ENCODE measurements around the gene C16orf90.

The C16orf90 gene, protein sequence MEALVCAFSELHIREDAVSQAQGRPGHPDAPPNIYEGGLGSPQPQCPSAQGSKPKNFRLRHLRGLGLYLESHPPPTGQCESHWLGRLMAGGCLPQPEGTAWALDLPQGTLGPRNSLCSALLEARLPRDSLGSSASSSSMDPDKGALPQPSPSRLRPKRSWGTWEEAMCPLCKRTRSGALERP

DNA sequence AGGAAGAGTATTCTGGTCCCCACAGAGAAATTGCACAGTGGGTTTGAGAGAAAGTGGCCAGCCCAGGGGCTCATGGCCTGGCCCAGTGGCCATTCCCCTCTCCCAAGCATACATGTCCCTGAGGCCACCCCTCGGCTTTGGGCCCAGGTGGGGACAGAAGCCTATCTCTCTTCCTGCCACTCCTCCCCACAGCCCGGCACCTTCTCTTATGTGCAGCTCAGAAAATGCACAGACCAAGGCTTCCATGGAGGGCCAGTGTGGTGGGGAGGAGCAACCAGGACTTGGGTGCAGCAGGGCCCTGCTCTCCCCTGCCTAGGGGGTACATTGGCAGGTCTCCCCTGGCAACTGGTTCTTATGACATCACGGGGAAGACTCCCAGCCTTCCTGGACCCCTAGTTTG, at the start of gene C16orf90:
Gene C16orf90 (minus strand): TSS at position 314 of the 400 bp plus-strand sequence. CDS start 68 bp downstream, at position 246.
- no peak for DNase-seq

DNA sequence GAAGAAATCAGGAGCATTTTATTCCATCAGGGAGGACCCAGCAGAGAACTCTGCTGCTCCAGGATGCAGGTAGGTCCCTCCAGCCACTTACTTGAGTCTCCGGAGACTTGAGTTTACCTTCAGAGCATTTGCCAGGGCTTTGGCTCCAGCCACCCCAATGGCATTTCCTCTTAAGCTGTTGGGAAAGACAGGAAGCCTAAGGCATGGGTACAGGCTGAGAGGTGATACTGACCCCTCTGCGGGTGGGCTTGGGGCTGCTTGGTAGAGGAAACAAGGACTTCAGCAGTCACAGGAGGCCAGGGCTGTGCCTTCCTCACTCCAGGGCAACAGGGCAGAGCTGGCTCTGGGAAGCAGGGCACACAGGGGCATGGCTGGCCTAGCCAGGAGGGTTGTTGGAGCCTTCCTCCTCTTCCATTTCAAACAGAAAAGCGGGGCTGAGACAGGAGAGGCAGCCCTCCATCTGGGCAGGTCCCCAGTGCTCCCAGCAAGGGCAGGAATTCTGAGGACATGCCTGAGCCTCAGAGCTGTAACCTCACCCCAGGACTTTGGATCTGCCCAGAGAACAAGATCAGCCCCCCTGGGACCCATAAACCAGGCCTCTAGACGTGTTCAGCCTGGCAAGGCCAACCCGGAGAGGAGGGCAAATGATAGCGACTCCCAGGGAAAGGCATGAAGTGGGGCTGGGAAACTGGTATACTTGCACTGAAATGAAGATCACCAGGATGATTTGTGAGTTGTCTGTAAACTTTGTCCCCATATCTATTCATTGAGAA, 47.5 kb upstream of the C16orf90 start:
- DNase-seq: no peak

DNA sequence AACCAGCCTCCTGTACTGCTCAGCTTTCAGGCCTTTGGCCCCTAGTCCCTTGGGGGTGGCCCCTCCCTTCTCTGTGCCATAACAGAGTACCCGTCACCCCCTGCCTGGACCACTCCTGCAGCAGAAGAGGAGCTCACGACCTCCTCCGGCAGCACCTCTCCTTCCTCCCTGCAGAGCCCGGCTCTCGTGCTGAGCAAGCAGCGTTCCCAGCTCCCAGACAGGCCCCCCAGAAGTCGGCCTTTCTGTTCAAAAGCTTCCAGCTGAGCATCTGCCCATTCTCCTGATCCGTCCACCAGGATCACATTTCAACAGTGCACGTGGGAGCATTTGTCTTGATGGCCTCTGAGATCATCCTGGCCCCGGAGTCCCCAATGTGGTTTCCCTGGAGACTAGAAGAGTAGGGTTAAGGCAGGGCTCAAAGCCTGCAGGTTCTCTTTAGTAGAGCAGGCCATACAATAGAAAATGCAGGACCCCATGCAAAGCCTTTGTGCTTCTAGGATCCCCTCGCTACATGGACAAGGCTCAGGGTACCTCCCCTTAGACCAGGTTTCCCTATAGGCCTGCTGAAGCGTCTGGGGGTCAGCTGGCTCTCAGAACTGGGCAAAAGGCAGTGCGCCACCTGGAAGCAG, 46.4 kb upstream of the C16orf90 start:
- DNase-seq: no peak

DNA sequence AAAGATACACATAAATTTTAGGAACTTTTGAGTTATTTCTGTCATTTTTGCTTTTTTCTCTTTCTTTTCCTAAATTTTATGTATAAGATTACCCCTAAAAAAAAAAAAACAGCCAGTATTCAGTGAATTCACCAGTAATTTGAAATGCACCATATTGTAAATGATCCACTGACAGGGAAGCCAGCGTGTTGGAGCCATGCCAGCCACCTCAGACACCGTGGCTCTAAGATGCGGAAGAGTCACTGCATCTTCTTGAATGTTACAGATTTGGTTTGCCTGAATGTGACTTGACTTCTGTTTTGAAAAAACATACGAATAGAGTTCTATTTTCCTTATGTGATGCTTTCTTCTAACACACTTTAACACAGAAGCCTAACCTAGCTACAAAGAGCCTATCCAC, 42.9 kb upstream of the C16orf90 start:
- no peak for DNase-seq

DNA sequence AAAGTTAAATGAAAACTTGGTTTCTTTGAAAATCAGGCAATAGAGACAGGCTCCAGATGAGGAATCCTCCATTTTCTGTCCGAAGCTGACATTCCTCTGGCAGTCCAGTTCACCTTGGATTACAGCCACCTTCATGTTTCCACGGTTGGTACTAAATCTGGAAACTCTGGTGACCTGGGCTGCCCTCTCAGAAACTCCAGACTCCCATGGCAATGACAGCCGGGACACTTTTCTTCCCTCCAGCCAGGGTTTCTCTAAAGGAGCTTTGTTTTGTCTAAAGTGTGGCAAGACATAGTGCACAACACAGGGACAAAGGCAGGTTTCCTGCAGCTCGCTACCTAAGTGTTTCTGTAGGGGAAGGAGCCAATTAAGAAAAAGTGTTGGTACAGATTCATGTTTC, 41.6 kb upstream of the C16orf90 start:
- DNase-seq: no peak

DNA sequence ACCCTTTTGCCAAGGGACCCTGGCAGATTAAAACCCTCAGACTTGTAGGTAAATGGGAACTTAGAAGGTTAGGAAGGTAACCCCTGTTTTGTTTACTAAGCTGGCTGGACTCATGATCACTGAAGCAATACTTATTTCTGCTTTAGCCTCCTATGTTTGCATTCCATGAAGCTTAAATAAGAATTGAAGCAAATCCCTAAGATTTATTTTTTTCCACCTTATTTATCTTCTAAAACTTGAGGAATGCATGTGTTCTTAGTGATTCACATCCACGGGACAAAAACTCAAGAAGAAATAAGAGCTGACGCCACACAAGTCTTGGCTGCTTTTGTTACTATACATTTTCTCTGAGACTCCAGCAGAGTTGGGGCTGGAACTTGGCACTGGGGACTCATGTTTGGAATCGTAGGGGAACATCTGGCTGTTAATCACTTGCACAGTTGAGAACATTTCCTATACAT, 41.0 kb upstream of the C16orf90 start:
- DNase-seq: no peak

DNA sequence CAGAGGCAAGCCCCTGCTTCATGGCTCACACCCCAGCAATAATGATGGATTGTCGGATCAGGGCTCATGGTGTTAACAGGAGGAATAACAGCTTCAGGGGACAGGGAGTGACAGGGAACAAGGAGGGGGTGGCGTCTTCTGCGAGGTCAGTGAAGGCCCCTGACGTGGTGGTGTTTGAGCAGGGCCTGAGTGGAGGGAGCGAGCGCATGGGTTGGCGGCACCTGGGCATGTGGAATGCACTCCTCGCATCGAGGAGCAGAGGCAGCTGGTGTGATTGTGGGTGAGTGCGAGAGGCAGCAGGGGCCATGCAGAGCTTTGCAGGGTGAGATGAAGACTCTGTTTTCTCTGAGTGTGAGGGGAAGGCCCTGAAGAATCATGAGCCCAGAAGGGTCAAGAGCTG, 38.8 kb upstream of the C16orf90 start:
- no peak for DNase-seq

DNA sequence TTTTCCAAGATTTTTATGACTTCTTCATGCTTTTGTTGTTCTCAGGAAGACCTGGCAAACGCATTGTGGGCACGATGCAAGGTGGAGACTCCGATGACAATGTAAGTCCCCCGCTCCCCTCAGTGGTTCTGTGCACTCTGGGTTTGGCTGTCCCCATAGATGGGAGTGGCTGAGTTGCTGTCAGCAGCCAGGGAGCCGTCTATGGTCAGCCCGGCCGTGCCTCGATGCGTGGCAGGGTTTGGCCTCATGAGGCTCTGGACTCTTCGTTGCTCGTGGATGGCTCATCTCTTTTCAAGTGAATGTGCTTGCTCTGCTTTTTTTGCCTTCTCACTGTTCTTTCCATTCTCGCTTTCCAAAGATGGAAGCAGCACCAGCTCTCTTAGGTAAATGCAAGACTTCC, 37.5 kb upstream of the C16orf90 start:
- DNase-seq: no peak

DNA sequence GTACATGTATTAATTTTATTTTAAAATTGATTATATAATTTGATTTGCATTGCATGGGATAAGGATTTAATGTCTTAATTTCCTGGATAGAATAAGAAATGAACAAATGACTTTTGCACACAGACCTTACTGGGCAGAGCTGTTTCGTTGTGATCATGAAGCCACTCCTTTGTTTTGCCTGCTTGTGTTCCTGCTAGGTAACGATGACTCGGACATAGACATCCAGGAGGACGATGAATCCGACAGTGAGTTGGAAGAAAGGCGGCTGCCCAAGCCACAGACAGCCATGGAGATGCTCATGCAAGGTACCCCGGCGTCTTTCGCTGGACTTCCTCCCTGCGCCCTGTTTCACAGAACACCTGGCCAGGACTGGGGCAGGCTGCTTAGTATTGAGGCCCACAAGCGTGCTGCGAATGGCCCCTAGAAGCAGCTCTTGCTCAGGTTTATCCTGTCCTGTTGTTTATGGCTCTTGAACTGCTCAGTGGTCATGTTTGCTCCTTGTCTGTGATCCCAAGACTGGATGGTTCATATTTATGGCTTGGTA, 35.2 kb upstream of the C16orf90 start:
- no peak for DNase-seq

DNA sequence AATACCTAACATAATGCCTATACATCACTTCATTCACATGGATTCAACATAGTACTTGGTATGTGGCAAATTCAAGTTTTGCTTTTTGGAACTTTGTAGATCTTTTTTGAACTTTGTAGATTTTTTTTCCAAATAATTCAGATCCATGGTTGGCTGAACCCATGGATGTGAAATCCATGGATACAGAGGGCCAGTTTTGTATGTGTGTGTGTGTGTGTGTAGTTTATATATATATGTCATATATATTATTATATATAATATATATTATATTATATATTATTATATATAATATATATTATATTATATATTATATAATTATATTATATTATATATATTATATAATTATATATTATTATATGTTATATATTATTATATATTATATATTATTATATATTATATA, 33.9 kb upstream of the C16orf90 start:
- no peak for DNase-seq

DNA sequence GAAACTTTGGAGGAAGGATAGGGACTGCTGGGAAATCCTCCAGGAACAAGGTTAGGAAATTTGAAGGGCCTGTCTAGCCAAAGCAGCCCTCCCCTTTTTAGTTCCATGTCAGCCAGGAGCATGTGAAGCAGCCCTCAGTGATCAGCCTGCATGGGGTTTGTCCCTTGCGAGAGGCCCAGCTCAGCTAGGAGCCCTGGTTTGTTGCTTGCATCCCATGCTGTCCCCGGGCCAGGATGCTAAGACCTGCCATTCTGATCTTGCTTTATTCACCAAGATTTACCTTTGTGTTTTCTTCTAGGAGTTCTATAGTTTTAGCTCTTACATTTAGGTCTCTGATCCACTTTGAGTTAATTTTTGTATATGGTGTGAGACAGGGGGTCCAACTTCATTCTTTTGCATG, 33.1 kb upstream of the C16orf90 start:
- DNase-seq: no peak

DNA sequence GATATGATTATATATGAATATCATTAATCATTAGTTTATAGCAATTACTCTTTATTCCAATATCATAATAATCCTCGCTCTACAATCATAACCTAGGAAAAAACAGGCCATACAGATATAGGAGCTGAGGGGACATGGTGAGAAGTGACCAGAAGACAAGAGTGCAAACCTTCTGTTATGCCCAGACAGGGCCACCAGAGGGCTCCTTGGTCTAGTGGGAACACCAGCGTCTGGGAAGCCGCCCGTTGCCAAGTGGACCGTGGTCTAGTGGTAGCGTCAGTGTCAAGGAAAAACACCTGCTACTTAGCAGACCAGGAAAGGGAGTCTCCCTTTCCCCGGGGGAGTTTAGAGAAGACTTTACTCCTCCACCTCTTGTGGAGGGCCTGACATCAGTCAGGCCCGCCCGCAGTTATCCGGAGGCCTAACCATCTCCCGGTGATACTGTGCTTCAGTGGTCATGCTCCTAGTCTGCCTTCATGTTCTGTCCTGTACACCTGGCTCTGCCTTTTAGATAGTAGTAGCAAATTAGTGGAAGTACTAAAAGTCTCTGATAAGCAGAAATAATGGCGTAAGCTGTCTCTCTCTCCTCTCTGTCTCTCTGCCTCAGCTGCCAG, 32.0 kb upstream of the C16orf90 start:
- peak; percentile 57 for DNase-seq

DNA sequence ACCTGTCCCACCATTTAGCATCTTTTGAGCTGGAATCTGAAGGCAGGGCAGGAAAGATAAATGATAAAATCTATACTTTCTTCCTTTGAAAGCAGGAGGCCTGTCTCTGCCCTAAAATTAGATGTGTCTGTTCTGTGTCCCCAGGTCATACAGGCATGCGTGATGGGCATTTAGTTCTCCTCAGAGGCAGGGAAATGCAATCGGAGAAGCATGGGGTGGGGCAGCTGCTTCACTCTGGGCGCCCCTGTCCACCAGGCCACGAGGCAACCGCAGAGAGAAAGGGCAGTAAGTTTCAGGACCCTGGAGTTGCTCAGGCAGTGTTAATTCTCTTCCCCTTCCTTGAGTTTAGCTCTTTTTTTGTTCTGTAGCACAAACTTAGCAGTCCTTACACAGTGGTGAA, 30.7 kb upstream of the C16orf90 start:
- no peak for DNase-seq

DNA sequence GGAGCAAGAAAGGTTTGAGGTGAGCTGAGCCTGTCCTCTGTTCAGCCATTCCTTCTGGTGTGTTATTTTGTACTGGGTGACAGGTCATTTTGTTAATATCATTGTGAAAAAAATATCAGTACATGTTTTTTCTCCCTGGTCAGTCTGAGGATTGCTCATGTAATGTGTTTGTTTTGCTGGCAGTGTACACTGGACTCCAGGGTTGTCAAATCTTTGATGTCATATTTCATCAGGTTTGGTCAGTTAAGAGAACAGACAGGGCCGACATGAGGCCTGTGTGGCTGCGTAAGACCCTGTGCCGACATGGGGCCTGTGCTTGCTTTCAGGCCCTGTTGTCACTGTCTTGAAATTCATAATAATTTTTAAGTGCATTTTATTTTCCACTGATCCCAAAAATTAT, 28.0 kb upstream of the C16orf90 start:
- no peak for DNase-seq

DNA sequence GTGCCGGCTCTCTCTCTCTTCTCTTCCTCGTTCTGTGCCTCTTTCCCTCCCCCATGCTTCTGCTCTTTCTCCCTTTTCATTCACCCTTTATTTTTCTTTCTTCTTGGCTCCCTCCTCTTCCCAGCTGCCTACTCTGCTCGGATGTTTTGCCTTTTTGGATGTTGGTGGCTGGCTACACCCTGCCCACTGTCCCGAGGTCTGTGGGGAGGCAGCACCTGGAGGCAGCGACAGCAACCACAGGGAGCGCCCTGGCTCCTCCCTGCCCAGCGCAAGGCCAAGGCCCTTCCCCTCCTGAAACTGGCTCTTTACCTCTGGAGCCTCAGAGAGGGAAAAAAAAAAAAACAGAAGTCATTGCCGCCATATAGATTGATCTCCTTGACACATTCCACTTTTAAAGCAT, 25.6 kb upstream of the C16orf90 start:
- no peak for DNase-seq

DNA sequence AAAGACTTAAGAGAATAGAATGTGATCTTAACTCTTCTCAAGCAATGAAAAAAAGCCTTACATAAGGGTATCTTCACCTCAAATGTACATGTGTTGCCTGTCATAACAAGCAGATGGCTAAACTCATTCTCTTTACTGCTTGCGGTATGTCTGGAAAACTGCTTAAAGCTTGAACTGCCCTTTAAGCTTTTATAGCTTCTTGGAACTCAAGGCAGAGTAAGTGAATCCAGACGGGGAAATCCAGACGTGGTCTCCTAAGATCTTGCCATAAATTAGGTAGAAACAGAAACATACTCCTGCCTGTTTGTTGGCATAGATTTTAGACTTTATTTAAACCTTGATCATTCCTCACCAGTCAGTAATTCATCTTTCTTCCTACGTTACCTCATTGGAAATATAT, 25.1 kb upstream of the C16orf90 start:
- DNase-seq: no peak

DNA sequence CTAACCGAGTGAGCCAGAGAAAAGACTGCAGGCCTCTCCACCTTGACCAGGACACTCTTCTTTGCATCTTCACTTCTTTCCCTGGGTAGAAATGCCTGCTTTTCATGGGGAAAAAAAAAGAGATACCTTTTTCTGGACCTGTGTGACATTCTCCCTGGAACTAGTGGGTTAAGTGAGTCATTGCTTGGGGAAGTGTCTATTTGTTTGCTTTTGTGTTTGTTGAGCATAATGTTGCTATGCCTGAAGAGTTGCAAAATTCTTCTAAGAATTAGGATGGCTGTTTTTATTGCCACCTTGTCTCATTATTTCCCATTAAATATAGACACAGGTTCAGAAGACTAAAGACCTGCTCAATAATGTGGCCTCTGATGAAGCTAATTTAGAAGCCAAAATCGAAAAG, 24.3 kb upstream of the C16orf90 start:
- no peak for DNase-seq

DNA sequence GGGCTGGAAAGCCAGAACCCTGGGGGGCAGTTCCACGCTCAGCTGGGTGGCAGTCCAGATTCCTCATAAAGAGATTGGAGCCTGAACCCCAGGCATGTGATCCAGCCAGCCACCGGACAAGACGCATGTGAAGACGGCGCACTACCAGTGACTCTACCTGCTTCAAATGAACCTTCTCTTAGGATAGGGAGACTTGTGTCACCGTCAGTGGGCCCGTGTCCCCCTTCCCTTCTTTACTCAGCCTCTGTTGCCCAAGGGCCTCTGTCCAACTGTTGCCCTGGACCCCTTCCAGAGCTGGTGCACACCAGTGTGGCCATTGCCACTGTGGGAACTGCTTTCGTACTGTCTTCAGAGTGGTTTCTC, 23.7 kb upstream of the C16orf90 start:
- no peak for DNase-seq

DNA sequence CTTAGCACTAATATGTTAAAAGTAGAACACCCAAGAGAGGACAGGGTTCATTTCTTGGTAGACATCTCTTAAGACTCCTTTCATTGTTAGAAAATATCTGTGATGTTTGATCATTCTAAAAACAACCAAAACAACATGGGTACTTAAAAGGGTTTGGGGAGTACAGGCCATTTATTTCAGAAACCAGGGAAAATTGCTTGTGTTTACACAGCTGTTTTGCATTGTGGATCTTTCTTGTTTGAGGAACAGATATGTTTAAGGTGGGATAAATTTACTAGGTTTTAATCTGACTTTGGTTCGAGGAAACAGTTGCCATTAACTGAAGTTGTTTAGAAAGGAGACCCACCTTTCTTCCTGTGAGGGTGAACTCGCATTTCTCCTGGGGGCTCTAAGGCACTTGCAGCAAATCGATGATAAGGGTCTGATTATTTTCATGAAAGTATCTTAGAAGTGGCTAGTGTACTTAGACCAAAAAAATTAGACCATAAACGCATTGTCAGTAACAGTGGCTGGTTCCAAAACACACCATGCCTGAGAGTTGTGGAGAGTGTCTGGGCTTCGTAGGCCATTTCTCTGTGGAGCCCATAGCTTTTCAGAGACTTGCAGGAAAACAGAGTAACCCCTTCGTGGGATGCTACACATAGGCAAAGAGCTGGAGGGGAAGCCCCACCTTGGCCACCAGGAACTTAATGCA, 23.1 kb upstream of the C16orf90 start:
- no peak for DNase-seq

DNA sequence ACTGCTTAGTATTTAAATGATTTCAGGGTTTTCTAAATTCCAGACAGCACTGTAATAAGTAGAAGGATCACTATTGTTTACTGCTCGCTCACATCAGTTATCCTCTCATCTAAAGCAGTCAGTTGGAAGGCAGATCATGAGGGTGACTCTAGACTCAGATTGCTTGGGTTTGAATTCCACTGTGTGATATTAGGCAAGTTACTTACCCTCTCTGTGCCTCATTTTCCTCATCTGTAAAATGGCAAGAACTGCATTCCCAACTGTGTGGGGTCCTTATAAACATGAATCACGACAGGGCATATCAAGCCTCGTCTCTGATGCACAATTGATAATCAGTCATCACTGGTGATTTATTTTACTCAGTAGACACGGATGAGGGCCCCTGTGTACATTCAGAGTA, 20.6 kb upstream of the C16orf90 start:
- no peak for DNase-seq

DNA sequence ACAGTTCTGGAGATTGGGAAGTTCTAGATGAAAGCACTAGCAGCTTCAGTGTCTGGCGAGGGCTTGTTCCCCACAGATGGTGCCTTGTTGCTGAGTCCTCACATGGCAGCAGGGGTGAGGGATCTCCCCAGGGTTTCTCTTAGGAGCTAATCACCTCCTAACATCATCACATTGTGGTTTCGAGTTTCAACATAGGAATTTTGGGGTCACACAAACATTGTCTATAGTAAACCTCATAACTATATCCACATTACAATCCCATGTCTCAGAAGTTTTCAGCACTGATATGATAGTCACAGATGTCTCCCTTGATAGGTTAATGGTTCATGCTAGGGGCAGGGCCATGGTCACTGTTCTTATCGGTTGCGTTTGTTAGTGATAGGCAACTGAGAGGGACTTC, 19.3 kb upstream of the C16orf90 start:
- DNase-seq: no peak

DNA sequence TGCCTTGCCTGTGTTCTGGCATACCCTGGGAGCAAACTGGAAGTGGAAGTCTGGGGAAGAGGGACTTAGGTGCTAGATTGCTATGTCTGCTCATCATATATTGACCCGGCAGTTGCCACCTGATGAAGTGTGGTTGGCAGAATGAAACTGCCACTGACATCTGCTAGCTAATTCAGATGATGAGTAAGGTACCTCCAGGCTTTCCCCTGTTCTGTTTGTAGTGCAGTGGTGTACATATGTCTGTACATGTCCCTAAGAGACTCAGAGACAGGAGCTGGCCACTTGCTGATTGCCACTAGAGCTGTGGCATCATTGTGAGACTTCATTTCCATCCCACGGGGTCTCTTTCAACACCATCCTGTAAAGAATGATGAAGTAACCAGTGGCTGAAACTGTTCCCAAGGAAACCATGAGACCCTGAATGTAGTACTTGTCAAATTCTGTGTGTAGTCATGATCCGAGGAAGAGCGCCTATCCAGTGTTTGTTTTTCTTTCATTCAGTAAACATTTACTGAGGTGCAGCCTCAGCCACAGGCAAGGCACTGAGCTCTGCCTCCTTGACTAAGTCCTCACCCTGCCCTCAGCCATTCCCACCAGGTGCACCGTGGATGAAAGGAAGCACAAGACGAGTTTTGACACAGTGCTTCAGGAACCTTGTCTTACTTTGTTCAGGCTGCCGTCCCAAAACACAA, 18.7 kb upstream of the C16orf90 start:
- no peak for DNase-seq
